A549 treated with ZK216348 at 1 μM for 4 hours (cell line): ENCODE results near the gene UPK2. TPM values are rescaled to one million over a fixed set of nuclear protein-coding genes. Genes with fewer than 3 reads are reported as not detected.

Source experiments
- total RNA-seq: library from RNA; stranded (reverse); fragments of 200-300 nt; extraction: Qiagen RNA extraction; gene quantifications from 5 replicates; pipeline ENCODE4 v1.2.3, GENCODE V29; 2022; ENCODE audit warnings: low read depth

The UPK2 gene
- total RNA-seq = 0.37 to 1.5 TPM (median 0.67 TPM) in 5 replicates

DNA sequence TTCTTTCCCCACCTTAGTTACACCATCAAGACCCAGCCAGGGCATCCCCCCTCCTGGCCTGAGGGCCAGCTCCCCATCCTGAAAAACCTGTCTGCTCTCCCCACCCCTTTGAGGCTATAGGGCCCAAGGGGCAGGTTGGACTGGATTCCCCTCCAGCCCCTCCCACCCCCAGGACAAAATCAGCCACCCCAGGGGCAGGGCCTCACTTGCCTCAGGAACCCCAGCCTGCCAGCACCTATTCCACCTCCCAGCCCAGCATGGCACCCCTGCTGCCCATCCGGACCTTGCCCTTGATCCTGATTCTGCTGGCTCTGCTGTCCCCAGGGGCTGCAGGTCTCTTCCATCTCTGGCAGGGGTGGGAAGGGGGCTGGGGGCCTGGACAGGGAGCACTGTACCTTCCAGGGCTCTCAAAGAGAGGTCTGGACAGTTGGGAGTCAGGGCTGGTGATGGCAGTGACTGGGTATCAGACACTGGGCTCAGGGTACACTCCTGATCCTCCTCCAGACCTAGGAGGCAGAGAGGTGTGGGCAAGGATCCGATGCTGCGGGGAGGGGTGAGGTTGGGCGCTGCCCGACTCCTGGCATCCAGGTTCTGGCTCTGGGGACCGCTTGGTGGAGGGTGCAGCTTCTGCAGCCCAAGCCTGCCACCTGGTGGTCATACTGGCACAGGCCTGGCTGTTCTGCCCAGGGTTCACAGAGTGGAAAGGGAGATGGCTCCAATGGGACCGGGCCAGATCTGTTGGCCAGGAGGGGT is at the start of gene UPK2:
Gene UPK2 (plus strand): TSS at position 205 of the 753 bp plus-strand sequence. CDS start 53 bp downstream, at position 258.

GRCh38 chr11:118971646-118972045 is 15.5 kb downstream of the UPK2 start, which contains the start of gene FOXR1:
Gene FOXR1, plus strand, starts transcription at chr11:118971761. Its CDS starts 171 bp downstream, at chr11:118971932.

DNA sequence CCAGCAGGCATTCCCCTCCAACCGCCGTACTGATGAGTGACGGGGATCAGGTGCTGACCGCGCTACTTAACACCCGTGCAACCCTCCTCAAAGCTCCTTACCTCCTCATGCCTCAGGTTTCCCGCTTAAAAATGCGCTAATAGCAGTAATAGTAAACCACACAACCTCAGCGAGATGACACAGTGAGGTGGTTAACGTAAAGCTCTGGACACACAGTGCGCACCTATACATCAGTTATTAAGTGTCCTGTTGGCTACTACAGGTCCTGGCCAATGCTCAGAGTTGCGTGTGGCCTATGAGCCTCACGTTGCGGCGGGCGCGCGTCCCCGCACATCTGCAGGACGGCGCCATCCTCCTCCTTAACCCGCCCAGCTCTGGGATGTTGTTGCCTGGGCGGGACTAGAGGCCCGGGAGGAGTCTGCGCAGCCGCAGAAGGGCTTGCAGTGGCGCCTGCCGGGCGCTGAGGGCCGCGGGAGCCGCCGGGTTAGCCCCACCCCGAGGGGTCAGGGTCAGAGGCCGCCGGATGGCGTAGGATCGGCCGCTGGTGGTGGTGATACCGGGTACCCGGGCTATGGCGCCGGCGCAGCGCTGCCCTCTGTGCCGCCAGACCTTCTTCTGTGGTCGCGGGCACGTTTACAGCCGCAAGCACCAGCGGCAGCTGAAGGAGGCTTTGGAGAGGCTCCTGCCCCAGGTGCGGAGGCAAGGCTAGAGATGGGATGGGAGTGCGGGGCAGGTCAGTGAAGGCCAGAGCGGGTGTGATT is 41.7 kb downstream of the UPK2 start, which contains the start of gene CENATAC:
Gene CENATAC (plus strand): TSS at position 512 of the 761 bp plus-strand sequence. CDS start 60 bp downstream, at position 572.

Other genes with a start within 250 kb of the UPK2 start
- gene DDX6, start 165.1 kb upstream of the UPK2 start, total RNA-seq = 17.8 to 40.6 TPM (median 25.9 TPM) in 5 replicates
- gene CXCR5, start 72.4 kb upstream of the UPK2 start, total RNA-seq = 0.02 to 0.15 TPM (median 0.09 TPM) in 5 replicates
- 63.1 to 252 TPM (median 184 TPM) in 5 replicates for gene BCL9L, start 30.4 kb upstream of the UPK2 start, total RNA-seq
- gene FOXR1, start 15.5 kb downstream of the UPK2 start, total RNA-seq = not detected in 5 replicates
- gene CENATAC, start 41.8 kb downstream of the UPK2 start, total RNA-seq = 11.1 to 20.6 TPM (median 13.1 TPM) in 5 replicates
- 691 to 1,512 TPM (median 820 TPM) in 5 replicates for gene RPS25, start 62.0 kb downstream of the UPK2 start, total RNA-seq
- gene TRAPPC4, start 62.5 kb downstream of the UPK2 start, total RNA-seq = 50.7 to 64.1 TPM (median 59.1 TPM) in 5 replicates
- 7.9 to 11.6 TPM (median 10.8 TPM) in 5 replicates for gene SLC37A4, start 74.6 kb downstream of the UPK2 start, total RNA-seq
- 34.1 to 54.5 TPM (median 50.5 TPM) in 5 replicates for gene HYOU1, start 100.9 kb downstream of the UPK2 start, total RNA-seq
- 9.8 to 15.1 TPM (median 13.4 TPM) in 5 replicates for gene VPS11, start 111.5 kb downstream of the UPK2 start, total RNA-seq
- 40.5 to 49.7 TPM (median 47.6 TPM) in 5 replicates for gene HMBS, start 128.6 kb downstream of the UPK2 start, total RNA-seq
- gene DPAGT1, start 145.6 kb downstream of the UPK2 start, total RNA-seq = 37.5 to 45.6 TPM (median 44.9 TPM) in 5 replicates
- 3.6 to 6.6 TPM (median 6.5 TPM) in 5 replicates for gene C2CD2L, start 151.0 kb downstream of the UPK2 start, total RNA-seq
- 7.5 to 11.2 TPM (median 9.5 TPM) in 5 replicates for gene HINFP, start 165.3 kb downstream of the UPK2 start, total RNA-seq
- 0.11 to 0.45 TPM (median 0.33 TPM) in 5 replicates for gene ABCG4, start 192.8 kb downstream of the UPK2 start, total RNA-seq
- 5.9 to 12.5 TPM (median 10.7 TPM) in 5 replicates for gene NLRX1, start 212.4 kb downstream of the UPK2 start, total RNA-seq
- 0.15 to 0.16 TPM in 2 of 5 replicates, not detected in the others for gene NHERF4, start 229.2 kb downstream of the UPK2 start, total RNA-seq